Prostate gland (tissue), 2 donors: ENCODE measurements around the gene PPP2R5C.

Experiments used
- POLR2A ChIP-seq: fragments of 450-650 bp; IDR thresholded peaks from one replicate; pipeline ENCODE4 v1.6.1; 2016; ENCODE audit warnings: antibody characterized with exemption, mild to moderate bottlenecking
- POLR2AphosphoS5 ChIP-seq: sonication (generic); formaldehyde crosslinking; IDR thresholded peaks from one replicate; pipeline ENCODE4 v1.6.1; 2017; ENCODE audit warnings: antibody characterized with exemption
- TF ChIP-seq, protein P1 (sequence below), 4 experiments: fragments of 200-600 bp in 2 of 4; fragments of 450-650 bp in 2 of 4; sonication (generic) in 2 of 4; IDR thresholded peaks; 1 replicate in 3 of 4; 2 replicates in 1 of 4; pipeline ENCODE4 v1.5.1; 2016 to 2019; ENCODE audit warnings: antibody characterized with exemption in 4 of 4, mild to moderate bottlenecking in 2 of 4, moderate library complexity in 2 of 4

DNA sequence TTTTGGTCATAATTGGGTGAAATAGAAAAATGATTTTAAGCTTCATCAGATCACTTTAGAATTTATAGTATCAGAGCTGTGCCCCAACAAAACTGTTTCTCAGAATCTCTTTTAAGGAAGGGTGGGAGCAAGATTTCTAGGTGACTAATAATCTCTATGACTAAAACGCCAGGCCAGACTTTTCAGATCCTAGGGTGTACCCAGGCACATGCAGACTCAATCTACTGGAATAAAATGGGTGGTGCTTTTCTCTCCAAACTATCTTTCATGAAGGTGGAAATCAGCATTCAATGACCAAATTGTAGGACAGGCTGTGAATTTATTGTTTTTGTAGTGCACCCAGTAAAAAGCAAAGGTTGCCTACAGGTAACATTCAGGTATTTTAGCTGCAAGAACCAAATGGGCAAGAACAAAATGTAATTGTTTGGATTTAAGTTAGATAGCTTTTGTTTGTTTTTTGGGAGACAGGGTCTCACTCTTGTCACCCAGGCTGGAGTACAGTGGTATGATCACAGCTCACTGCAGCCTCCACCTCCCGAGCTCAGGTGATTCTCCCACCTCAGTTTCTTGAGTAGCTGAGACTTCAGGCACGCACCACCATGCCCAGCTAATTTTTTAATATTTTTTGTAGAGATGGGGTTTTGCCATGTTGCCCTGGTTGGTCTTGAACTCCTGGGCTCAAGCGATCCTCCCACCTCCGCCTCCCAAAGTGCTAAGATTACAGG, 49.5 kb downstream of the PPP2R5C start:
- TF ChIP-seq POLR2A (no peak), POLR2AphosphoS5 (no peak)
- TF ChIP-seq, protein P1, sequence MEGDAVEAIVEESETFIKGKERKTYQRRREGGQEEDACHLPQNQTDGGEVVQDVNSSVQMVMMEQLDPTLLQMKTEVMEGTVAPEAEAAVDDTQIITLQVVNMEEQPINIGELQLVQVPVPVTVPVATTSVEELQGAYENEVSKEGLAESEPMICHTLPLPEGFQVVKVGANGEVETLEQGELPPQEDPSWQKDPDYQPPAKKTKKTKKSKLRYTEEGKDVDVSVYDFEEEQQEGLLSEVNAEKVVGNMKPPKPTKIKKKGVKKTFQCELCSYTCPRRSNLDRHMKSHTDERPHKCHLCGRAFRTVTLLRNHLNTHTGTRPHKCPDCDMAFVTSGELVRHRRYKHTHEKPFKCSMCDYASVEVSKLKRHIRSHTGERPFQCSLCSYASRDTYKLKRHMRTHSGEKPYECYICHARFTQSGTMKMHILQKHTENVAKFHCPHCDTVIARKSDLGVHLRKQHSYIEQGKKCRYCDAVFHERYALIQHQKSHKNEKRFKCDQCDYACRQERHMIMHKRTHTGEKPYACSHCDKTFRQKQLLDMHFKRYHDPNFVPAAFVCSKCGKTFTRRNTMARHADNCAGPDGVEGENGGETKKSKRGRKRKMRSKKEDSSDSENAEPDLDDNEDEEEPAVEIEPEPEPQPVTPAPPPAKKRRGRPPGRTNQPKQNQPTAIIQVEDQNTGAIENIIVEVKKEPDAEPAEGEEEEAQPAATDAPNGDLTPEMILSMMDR (IDR thresholded peaks at IDR 0.05) = no peak
